Activated T-cell treated with anti-CD3 and anti-CD28 coated beads for 48 hours (primary cell): ENCODE data around the gene CLPTM1.

Source experiments
- DNase-seq: peaks from one replicate; pipeline ENCODE4 v3.0.0-alpha.2; 2020; ENCODE audit warnings: low read depth

Gene CLPTM1

DNA sequence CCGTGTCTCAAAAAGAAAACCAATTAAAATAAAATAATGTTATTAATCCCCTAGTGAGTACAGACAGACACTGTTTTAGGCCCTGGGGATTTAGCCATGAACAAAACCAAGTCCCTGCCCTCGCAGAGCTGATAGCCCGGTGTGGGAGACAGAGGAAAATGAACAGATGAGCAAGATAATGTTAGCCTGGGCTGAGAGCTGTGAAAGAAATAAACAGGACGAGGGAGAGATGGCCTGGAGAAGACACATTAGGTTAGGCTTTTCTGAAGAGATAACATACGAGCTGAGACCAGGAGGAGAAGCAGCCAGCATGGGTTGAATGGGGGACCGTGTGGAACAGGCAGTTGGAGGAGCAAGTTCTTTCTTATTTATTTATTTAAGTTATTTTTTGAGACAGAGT is 55.1 kb downstream of the CLPTM1 start:
- DNase-seq: no peak

DNA sequence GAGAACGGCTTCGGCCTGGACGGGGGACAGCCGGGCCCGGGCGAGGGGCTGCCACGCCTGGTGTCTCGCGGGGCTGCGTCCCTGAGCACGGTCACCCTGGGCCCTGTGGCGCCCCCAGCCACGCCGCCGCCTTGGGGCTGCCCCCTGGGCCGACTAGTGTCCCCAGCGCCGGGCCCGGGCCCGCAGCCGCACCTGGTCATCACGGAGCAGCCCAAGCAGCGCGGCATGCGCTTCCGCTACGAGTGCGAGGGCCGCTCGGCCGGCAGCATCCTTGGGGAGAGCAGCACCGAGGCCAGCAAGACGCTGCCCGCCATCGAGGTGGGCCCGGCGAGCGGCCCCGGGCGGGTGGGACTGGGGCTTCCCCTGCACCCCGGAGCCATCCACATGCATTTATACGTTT is 56.8 kb downstream of the CLPTM1 start:
- no peak for DNase-seq

DNA sequence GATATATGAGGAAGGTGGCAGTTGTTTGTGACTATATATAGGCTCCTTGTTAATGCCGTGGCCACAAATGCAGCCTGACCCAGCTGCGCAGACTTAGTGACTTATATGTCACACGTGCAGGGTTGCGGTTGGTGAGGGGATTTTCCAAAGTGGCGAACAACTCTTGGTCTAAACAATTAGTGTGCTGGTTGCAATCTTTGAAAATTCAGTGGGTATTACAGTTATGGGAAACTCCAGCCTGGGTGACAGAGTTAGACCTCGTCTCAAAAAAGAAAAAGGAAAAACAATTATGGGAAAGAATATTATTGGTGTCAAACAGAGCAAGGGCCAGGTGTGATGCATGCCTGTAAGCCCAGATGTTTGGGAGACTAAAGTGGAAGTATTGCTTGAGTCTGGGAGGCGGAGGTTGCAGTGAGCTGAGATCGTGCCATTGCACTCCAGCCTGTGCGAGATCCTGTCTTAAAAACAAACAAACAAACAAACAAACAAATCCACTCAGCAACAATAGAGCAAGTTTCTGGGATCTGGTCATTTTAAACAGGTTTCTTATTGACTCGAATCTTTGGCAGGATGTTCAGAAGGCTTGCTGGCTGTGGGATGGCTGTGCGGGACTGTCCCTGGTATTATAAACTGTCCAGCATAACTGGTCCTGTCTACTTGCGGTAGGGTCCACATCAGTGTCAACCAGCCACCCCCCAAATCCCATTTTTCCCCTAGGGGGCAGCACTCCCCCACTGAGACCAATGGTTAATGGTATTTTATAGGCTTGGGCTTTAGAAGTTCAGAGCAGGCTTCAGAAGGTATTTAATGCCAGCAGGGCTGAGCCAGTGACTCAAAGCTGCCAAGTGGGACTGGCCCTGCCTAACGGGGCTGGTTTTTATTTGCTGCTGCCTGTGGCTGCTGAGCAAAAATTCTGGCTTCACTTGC is 61.5 kb downstream of the CLPTM1 start:
- peak; percentile 45 for DNase-seq

DNA sequence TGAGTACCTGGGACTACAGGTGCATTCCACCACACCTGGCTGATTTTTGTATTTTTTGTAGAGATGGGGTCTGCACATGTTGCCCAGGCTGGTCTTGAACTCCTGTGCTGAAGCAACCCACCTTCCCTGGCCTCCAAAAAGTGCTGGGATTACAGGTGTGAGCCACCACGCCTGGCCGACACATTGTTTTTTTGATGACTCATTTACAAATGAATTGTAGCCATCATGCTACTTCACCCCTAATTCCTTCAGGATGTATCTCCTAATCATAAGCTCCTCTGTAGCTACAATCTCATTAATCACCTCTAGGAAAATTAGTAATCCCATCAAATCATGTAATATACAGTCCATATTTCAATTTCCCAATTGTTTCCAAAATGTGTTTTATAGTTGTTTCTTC is 64.0 kb downstream of the CLPTM1 start:
- DNase-seq: no peak

DNA sequence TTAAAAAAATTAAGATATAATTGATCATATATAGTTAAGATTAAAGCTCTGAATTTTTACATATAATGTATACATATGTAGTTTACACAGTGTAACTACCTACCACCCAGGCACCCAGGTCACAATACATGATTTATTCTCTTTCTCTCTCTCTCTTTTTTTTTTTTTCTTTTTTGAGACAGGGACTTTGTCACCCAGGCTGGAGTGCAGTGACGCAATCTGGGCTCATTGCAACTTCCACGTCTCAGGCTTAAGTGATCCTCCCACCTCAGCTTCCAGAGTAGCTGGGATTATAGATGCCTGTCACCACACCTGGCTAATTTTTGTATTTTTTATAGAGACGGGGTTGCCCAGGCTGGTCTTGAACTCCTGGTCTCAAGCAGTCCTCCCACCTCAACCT is 64.9 kb downstream of the CLPTM1 start:
- no peak for DNase-seq

DNA sequence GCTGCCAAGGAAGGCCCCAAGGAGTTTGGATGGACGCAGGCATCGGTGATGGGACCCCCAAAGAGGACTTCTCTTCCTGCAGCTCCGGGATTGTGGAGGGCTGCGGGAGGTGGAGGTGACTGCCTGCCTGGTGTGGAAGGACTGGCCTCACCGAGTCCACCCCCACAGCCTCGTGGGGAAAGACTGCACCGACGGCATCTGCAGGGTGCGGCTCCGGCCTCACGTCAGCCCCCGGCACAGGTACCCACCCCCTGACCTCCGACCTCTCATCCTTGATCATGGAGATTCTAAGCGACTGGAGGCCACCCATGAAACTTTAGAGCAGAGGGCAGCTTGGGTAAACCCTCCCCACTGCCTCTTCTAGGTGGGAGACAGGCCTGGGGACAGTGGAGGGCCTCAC is 66.8 kb downstream of the CLPTM1 start:
- no peak for DNase-seq

DNA sequence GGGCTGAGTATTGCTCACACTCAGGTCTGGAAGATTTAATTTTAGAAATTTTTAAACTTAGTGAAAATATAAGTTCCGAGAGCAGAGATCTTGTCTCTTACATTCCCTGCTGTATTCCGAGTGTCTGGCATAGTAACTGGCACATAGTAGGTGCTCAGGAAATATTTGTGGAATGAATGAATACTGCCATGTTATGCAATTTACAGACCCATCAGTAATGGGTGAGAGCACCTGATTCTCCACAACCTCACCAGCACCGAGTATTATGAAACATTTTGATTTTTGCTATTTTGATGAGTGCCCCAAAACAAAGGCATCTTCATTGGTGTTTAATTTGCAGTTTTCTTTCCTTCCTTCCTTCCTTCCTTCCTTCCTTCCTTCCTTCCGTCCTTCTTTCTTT is 67.9 kb downstream of the CLPTM1 start:
- DNase-seq: no peak

DNA sequence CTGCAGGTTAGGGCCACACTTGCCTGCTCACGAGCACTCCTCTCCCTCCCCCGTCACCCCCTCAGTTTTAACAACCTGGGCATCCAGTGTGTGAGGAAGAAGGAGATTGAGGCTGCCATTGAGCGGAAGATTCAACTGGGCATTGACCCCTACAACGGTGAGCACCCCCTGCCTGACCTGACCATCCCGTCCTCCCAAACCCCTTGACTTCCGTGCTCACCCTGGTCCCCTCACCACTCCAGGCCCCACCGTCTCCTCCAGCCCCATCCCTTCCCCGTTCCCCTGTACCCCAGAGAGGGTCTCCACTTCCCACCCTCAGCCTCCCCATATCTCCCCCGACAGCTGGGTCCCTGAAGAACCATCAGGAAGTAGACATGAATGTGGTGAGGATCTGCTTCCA is 70.1 kb downstream of the CLPTM1 start:
- no peak for DNase-seq

DNA sequence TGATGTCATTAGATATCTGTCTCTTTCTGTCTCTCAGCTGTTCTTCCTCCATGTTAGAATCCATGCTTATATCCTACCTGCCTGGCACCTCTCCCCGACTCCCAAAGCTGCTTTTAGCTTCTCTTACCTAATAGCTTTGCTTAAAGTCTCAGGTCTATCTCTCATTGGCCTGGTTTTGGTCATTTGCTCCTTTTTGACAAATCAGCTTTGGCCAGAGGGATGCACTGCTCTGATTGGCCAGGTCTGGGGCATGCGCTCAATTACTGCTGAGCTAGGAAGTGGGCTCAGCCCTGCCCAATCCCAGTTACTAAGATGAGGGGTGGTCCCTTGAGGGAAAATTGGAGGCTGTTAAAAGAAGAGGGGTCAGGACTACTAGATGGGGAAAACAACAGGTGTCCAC is 72.2 kb downstream of the CLPTM1 start:
- DNase-seq: no peak

DNA sequence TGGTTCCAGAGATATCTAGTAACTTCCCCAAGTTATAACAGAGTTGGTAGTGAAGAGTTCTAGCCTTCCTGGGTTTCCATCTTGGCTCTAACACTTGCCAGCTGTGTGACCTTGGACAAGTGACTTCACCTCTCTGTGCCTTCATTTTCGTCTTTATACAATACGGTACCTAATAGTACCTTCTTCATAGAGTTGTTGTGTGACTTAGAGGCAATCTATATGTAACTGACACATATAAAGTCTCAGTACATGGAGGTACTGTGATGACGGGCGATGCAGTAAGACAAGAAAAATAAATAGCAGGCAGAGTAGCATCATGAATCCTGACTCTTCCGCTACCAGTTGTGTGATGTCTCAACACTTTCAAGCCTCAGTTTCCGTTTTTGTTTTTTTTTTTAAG is 75.6 kb downstream of the CLPTM1 start:
- DNase-seq: no peak

DNA sequence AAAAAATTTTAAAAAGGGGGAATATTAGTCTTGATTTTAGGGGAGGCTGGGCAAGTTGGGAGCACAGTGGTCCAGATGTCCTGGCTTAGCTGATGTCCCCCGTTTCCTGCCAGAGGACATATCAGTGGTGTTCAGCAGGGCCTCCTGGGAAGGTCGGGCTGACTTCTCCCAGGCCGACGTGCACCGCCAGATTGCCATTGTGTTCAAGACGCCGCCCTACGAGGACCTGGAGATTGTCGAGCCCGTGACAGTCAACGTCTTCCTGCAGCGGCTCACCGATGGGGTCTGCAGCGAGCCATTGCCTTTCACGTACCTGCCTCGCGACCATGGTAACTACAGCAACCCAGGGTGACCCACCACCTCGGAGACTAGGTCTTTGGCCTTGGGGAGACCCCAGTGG is 77.2 kb downstream of the CLPTM1 start:
- no peak for DNase-seq

DNA sequence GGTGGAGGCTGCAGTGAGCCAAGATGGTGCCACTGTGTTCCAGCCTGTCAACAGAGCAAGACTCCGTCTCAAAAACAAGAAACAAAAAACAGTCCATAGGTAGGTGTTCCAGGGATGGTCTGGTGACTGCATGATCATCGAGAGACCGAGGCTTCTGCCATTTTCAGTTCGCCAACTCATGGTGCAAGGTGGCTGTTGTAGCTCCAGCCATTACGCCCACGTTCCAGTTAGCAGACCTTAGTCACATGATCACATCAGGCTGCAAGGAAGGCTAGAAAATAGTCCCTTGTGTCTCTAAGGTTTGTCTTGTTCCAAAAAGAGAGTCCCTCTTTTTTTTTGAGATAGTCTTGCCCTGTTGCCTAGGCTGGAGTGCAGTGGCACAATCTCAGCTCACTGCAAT is 80.6 kb downstream of the CLPTM1 start:
- no peak for DNase-seq

DNA sequence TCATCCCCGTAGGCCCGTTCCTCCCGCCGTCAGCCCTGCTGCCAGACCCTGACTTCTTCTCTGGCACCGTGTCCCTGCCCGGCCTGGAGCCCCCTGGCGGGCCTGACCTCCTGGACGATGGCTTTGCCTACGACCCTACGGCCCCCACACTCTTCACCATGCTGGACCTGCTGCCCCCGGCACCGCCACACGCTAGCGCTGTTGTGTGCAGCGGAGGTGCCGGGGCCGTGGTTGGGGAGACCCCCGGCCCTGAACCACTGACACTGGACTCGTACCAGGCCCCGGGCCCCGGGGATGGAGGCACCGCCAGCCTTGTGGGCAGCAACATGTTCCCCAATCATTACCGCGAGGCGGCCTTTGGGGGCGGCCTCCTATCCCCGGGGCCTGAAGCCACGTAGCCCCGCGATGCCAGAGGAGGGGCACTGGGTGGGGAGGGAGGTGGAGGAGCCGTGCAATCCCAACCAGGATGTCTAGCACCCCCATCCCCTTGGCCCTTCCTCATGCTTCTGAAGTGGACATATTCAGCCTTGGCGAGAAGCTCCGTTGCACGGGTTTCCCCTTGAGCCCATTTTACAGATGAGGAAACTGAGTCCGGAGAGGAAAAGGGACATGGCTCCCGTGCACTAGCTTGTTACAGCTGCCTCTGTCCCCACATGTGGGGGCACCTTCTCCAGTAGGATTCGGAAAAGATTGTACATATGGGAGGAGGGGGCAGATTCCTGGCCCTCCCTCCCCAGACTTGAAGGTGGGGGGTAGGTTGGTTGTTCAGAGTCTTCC is 82.4 kb downstream of the CLPTM1 start:
- no peak for DNase-seq

DNA sequence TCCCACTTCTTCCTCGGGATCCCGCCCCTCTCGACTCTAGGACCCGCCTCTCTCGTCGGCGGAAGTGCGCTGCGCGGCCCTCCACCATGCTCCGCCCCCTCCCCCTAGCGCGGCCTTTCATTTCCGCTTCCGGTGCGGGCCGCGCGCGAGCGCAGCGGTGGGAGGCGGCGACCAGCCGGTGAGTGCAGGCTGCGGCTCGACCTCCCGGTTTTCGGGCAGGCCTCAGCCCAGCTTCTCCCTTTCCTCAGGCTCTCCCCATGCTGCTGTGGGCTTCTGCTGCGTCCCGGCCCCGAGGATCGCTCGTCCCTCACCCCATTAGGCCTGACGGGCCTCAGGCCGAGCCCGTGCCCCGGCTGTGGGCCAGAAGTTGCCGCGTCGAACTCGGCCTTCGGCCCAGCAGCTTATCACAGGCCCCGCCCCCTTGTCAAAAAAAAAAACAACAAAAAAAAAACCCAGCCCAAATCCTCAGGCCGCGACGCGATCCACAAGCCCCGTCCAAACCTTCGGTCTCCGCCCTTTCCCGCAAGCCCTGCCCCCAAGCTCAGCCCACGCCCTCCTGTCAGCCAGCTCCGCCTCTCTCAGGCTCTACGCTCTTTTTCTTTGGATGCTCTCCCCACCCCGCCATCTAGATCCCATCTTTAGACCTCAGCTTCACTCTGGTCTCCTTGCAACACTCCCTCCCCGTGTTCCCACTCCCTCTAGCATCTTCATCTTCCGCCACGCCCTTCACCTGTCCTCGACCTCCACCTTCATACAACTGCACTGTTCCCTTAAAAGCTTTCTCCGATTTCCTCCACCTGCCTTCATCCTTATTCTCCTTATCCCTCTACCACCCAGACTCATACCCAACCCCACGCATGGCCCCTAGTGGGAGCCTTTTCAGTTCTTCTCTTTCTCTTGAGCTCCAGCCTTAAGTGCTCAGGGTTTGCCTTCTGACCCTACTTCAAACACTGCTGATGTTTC is 84.0 kb downstream of the CLPTM1 start, which contains the start of gene CLASRP:
Gene CLASRP, plus strand, starts transcription at position 115 of the 963 bp plus-strand sequence. CDS start 1,168 bp downstream, outside the sequence.
- DNase-seq: peak; percentile 88

DNA sequence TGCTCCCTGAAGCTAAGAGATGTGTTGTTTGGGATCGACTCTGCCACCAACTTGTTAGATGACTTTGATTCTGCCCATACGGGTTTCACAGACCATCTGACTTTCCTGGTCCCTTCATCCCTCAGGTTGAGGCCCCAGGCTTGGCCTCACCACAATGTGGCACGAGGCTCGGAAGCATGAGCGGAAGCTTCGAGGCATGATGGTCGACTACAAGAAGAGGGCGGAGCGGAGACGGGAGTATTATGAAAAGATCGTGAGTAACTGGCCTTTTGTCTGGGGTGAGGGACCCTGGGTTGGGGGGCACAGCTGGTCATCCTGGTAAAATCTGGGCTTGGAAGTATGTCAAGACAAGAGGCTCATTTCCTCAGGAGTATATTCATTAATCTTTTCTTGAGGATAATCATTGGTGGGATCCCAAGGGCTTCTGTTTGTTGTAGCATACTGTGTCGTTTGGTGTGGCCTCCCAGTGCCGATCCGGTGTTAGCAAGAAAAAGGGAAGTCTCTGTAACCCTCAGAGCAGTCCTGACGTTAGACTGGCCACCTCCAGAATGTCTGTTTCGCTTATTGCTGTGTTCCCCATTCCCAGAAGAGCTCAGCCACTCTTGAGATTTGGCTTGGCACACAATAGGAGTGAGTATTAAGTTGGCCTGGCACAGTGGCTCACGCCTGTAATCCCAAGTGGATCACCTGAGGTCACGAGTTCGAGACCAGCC is 85.0 kb downstream of the CLPTM1 start:
- no peak for DNase-seq

DNA sequence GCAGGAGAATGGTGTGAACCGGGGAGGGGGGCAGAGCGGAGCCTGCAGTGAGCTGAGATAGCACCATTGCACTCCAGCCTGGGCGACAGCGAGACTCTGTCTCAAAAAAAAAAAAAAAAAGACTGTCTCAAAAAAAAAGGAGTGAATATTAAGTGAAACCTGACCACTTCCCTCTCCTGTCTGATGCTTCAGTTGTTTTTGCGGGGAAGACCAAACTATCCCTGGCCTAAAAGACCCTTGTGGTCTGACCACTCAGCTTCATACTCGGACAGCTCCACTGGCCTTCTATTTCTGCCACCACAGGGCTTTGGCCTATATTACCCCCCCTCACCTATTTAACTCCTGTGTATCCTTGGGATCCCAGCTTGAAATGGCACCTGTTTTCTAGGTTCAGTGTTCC is 85.9 kb downstream of the CLPTM1 start:
- no peak for DNase-seq
